OCI-LY3 (cell line): ENCODE results near the gene OR10H1.
"Not testable (repeated sequence)": the region's sequence is repeated elsewhere in the genome, so short reads cannot be mapped to it uniquely, and the experiment has no call there.

Source experiments
- EZH2phosphoT487 ChIP-seq: fragments of 200-600 bp; shearing (Covaris generic); IDR thresholded peaks from 2 replicates; pipeline ENCODE4 v1.6.1; 2018; ENCODE audit warnings: antibody characterized with exemption, mixed run types, low read depth
- TF ChIP-seq, protein P1 (sequence below): fragments of 200-600, 300-600 bp; sonication (generic); IDR thresholded peaks from 2 replicates; pipeline ENCODE4 v1.5.1; 2014; ENCODE audit warnings: antibody characterized with exemption, low read length, low read depth

DNA sequence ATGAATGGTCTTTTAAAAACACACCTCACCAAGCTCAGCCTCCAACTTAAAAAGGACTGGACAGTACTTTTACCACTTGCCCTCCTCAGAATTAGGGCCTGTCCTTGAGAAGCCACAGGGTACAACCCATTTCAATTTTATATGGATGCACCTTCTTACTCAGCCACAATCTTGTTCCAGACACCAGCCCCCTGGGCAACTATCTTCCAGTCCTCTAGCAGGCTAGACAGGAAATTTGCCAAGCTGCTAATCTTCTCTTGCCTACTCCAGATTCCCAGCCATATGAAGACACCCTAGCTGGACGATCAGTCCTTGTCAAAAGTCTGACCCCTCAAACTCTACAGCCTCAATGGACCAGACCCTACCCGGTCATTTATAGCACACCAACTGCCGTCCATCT, 18.8 kb upstream of the OR10H1 start:
- TF ChIP-seq, protein P1, sequence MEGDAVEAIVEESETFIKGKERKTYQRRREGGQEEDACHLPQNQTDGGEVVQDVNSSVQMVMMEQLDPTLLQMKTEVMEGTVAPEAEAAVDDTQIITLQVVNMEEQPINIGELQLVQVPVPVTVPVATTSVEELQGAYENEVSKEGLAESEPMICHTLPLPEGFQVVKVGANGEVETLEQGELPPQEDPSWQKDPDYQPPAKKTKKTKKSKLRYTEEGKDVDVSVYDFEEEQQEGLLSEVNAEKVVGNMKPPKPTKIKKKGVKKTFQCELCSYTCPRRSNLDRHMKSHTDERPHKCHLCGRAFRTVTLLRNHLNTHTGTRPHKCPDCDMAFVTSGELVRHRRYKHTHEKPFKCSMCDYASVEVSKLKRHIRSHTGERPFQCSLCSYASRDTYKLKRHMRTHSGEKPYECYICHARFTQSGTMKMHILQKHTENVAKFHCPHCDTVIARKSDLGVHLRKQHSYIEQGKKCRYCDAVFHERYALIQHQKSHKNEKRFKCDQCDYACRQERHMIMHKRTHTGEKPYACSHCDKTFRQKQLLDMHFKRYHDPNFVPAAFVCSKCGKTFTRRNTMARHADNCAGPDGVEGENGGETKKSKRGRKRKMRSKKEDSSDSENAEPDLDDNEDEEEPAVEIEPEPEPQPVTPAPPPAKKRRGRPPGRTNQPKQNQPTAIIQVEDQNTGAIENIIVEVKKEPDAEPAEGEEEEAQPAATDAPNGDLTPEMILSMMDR: not testable (repeated sequence)
- TF ChIP-seq EZH2phosphoT487: not testable (repeated sequence)
